PC-3 (cell line): Measurements from ENCODE around the gene SIN3B.

Source experiments
- EZH2 ChIP-seq: fragments of 300-600 bp; sonication (generic); IDR thresholded peaks from one replicate; pipeline ENCODE4 v1.6.1; 2017; ENCODE audit warnings: antibody characterized with exemption, mild to moderate bottlenecking, low read length; ENCODE audit not compliant: unreplicated experiment
- TF ChIP-seq, protein P1 (sequence below): fragments of 300-600 bp; sonication (generic); conservative IDR thresholded peaks from 2 replicates; pipeline ENCODE4 v1.5.1; 2017; ENCODE audit warnings: antibody characterized with exemption, low read depth, mild to moderate bottlenecking, low read length

GRCh38 chr19:16897856-16898161 lies 68.6 kb downstream of the SIN3B start:
- TF ChIP-seq EZH2 = no peak
- TF ChIP-seq, protein P1, sequence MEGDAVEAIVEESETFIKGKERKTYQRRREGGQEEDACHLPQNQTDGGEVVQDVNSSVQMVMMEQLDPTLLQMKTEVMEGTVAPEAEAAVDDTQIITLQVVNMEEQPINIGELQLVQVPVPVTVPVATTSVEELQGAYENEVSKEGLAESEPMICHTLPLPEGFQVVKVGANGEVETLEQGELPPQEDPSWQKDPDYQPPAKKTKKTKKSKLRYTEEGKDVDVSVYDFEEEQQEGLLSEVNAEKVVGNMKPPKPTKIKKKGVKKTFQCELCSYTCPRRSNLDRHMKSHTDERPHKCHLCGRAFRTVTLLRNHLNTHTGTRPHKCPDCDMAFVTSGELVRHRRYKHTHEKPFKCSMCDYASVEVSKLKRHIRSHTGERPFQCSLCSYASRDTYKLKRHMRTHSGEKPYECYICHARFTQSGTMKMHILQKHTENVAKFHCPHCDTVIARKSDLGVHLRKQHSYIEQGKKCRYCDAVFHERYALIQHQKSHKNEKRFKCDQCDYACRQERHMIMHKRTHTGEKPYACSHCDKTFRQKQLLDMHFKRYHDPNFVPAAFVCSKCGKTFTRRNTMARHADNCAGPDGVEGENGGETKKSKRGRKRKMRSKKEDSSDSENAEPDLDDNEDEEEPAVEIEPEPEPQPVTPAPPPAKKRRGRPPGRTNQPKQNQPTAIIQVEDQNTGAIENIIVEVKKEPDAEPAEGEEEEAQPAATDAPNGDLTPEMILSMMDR = no peak
